ENCODE data around the gene PPP2R5E.
A peak's percentile ranks its signal among the peaks of the same experiment; 100 is the strongest.

PPP2R5E gene

DNA sequence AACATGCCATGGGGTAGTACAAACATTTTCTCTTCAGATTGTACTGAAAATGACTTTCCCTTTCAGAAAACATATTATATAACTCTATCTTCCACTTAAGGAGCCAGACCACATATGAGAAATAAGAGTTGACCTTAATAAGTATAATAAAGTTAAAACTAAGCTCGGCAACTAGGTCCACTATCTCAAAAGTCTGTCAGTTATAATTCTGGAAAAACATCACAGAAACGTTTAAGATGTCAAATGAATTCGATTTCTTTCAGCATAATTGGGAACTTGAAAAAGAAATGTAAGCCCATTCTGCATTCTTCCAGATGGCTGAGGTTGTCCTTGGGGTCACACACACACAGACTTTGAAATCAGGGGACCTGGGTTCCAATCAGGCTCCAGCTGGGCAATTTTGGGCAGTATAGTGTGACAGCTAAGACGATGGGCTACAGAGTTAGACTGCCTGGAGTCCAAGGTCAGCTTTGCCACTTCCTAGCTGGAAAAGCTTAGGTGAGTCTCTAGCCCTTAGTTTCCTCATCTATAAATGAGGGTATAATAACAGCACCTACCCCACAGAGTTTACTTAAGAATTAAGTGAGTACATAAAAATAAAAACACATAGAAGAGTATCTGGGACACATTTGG lies 75.6 kb downstream of the PPP2R5E start:
- ATAC-seq: peak; percentile 76
- TF ChIP-seq ISL1 (CRISPR knock-in tag; IDR thresholded peaks at IDR 0.05): peak; percentile 77
- TF ChIP-seq ZFP3 (CRISPR knock-in tag; IDR thresholded peaks at IDR 0.05): no peak

GRCh38 chr14:63465347-63465746 lies 77.8 kb downstream of the PPP2R5E start:
- no peak for TF ChIP-seq ZFP30 (CRISPR knock-in tag; IDR thresholded peaks at IDR 0.05)
- no peak for TF ChIP-seq GLIS3 (CRISPR knock-in tag; IDR thresholded peaks at IDR 0.05)
- TF ChIP-seq, protein P1, sequence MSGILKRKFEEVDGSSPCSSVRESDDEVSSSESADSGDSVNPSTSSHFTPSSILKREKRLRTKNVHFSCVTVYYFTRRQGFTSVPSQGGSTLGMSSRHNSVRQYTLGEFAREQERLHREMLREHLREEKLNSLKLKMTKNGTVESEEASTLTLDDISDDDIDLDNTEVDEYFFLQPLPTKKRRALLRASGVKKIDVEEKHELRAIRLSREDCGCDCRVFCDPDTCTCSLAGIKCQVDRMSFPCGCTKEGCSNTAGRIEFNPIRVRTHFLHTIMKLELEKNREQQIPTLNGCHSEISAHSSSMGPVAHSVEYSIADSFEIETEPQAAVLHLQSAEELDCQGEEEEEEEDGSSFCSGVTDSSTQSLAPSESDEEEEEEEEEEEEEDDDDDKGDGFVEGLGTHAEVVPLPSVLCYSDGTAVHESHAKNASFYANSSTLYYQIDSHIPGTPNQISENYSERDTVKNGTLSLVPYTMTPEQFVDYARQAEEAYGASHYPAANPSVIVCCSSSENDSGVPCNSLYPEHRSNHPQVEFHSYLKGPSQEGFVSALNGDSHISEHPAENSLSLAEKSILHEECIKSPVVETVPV (CRISPR knock-in tag; IDR thresholded peaks at IDR 0.05): no peak
- TF ChIP-seq ARNTL (CRISPR knock-in tag; IDR thresholded peaks at IDR 0.05; ENCODE audit: borderline replicate concordance, low read depth): no peak
- no peak for TF ChIP-seq CSDC2 (CRISPR knock-in tag; IDR thresholded peaks at IDR 0.05)
- no peak for TF ChIP-seq CREB5 (CRISPR knock-in tag; IDR thresholded peaks at IDR 0.05; ENCODE audit: low read depth)
- TF ChIP-seq, protein P2, sequence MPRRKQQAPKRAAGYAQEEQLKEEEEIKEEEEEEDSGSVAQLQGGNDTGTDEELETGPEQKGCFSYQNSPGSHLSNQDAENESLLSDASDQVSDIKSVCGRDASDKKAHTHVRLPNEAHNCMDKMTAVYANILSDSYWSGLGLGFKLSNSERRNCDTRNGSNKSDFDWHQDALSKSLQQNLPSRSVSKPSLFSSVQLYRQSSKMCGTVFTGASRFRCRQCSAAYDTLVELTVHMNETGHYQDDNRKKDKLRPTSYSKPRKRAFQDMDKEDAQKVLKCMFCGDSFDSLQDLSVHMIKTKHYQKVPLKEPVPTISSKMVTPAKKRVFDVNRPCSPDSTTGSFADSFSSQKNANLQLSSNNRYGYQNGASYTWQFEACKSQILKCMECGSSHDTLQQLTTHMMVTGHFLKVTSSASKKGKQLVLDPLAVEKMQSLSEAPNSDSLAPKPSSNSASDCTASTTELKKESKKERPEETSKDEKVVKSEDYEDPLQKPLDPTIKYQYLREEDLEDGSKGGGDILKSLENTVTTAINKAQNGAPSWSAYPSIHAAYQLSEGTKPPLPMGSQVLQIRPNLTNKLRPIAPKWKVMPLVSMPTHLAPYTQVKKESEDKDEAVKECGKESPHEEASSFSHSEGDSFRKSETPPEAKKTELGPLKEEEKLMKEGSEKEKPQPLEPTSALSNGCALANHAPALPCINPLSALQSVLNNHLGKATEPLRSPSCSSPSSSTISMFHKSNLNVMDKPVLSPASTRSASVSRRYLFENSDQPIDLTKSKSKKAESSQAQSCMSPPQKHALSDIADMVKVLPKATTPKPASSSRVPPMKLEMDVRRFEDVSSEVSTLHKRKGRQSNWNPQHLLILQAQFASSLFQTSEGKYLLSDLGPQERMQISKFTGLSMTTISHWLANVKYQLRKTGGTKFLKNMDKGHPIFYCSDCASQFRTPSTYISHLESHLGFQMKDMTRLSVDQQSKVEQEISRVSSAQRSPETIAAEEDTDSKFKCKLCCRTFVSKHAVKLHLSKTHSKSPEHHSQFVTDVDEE (CRISPR knock-in tag; IDR thresholded peaks at IDR 0.05): no peak
- TF ChIP-seq RARB (CRISPR knock-in tag; IDR thresholded peaks at IDR 0.05): no peak
- TF ChIP-seq TOX (CRISPR knock-in tag; IDR thresholded peaks at IDR 0.05; ENCODE audit: borderline replicate concordance): no peak
- TF ChIP-seq ESRRG (CRISPR knock-in tag; IDR thresholded peaks at IDR 0.05): no peak
- no peak for TF ChIP-seq BACH2 (CRISPR knock-in tag; IDR thresholded peaks at IDR 0.05; ENCODE audit: borderline replicate concordance)
- no peak for TF ChIP-seq ISL1 (CRISPR knock-in tag; IDR thresholded peaks at IDR 0.05)
- TF ChIP-seq ZC3H10 (CRISPR knock-in tag; IDR thresholded peaks at IDR 0.05): no peak
- no peak for TF ChIP-seq ZNF565 (CRISPR knock-in tag; conservative IDR thresholded peaks at IDR 0.05; ENCODE audit: low read depth)
- no peak for ATAC-seq

DNA sequence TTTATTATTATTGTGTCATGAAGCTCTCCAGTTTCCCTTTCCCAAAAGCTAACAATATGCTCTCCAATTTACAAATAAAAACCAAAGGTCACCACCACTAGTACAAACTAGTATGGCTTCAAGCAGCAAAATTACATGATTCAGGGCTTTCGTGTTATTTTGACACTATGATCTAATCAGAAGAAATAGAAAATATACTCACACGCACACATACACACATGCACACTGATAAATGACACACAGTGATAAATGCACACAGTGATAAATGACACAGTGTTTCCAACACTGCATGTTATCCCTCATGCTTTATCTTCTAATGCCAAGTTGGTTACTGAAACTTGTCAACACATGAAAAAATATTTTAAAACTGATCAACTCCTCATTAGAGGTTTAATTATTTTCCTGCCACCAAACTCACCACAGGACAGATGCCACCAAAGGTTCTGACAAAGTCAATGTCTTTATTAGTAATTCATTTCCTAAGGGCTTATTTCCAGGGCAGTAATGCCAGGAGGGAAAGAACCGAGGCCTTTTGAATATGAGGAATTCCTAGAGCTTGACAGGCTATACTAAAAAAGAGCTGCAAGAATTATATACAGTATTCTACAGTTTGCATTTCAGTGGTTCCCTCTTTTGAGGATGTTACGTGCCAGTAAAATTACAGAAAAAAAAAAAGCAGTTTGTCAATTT lies 82.4 kb downstream of the PPP2R5E start:
- TF ChIP-seq ZFP3 (CRISPR knock-in tag; IDR thresholded peaks at IDR 0.05): no peak
- no peak for TF ChIP-seq BACH2 (CRISPR knock-in tag; IDR thresholded peaks at IDR 0.05; ENCODE audit: borderline replicate concordance)
- no peak for TF ChIP-seq RARB (CRISPR knock-in tag; IDR thresholded peaks at IDR 0.05)
- TF ChIP-seq TOX (CRISPR knock-in tag; IDR thresholded peaks at IDR 0.05; ENCODE audit: borderline replicate concordance): no peak
- no peak for TF ChIP-seq TCF4 (CRISPR knock-in tag; IDR thresholded peaks at IDR 0.05; ENCODE audit: borderline replicate concordance)
- no peak for TF ChIP-seq ZNF8 (CRISPR knock-in tag; IDR thresholded peaks at IDR 0.05)
- no peak for TF ChIP-seq PPARA (CRISPR knock-in tag; IDR thresholded peaks at IDR 0.05; ENCODE audit: borderline replicate concordance)
- TF ChIP-seq CREB5 (CRISPR knock-in tag; IDR thresholded peaks at IDR 0.05; ENCODE audit: low read depth): no peak
- no peak for TF ChIP-seq POU6F1 (CRISPR knock-in tag; IDR thresholded peaks at IDR 0.05; ENCODE audit: borderline replicate concordance, low read depth)

More for the DNA sequence above, 82.4 kb downstream of the PPP2R5E start:
- ATAC-seq: no peak
